Vagina (tissue), 2 donors: ENCODE data around the gene CGB1.

ENCODE experiments used
- CTCF ChIP-seq, 3 experiments: fragments of 450-650 bp in 2 of 3; fragments of 200-600 bp in 1 of 3; sonication (generic) in 1 of 3; IDR thresholded peaks; one replicate each; pipeline ENCODE4 v1.5.1; 2017 to 2019; ENCODE audit warnings: antibody characterized with exemption in 3 of 3, mild to moderate bottlenecking in 2 of 3, moderate library complexity in 2 of 3
- POLR2AphosphoS5 ChIP-seq, 2 donors: sonication (generic); formaldehyde crosslinking; IDR thresholded peaks; one replicate each; pipeline ENCODE4 v1.9.0; 2017; ENCODE audit warnings: antibody characterized with exemption in 2 of 2, mild to moderate bottlenecking in 2 of 2, low read depth in 1 of 2; ENCODE audit not compliant: insufficient read depth in 1 of 2

- no peak for TF ChIP-seq POLR2AphosphoS5 (IDR thresholded peaks at IDR 0.05; ENCODE audit: insufficient read depth in 1 of 2, low read depth in 1 of 2)
- TF ChIP-seq CTCF (IDR thresholded peaks at IDR 0.05) = no peak
These were observed 24.3 kb upstream of the CGB1 start for GRCh38 chr19:49061000-49061399.
